Activated T-cell treated with anti-CD3 and anti-CD28 coated beads for 24 hours (primary cell): ENCODE results near the gene HIVEP3.

Source experiments
- DNase-seq: peaks from one replicate; pipeline ENCODE4 v3.0.0-alpha.2; 2020; ENCODE audit warnings: low read depth

HIVEP3 gene

GRCh38 chr1:41611068-41611931 is 307.4 kb downstream of the HIVEP3 start:
- no peak for DNase-seq

GRCh38 chr1:41610361-41610760 is 308.4 kb downstream of the HIVEP3 start:
- DNase-seq, result no peak

GRCh38 chr1:41609166-41609883 is 309.4 kb downstream of the HIVEP3 start:
- no peak for DNase-seq

- no peak for DNase-seq
Observed at GRCh38 chr1:41608211-41608610, 310.5 kb downstream of the HIVEP3 start.

- no peak for DNase-seq
Observed at GRCh38 chr1:41607808-41608207, 310.9 kb downstream of the HIVEP3 start.

- no peak for DNase-seq
Observed at GRCh38 chr1:41599912-41600311, 318.8 kb downstream of the HIVEP3 start.

GRCh38 chr1:41598325-41598724 is 320.4 kb downstream of the HIVEP3 start:
- DNase-seq, result no peak

- DNase-seq, result no peak
Observed at GRCh38 chr1:41592451-41593125, 326.1 kb downstream of the HIVEP3 start.

GRCh38 chr1:41591891-41592290 is 326.8 kb downstream of the HIVEP3 start:
- no peak for DNase-seq

GRCh38 chr1:41590331-41590730 is 328.4 kb downstream of the HIVEP3 start:
- no peak for DNase-seq

GRCh38 chr1:41589395-41589794 is 329.3 kb downstream of the HIVEP3 start:
- DNase-seq, result no peak

GRCh38 chr1:41588334-41588875 is 330.3 kb downstream of the HIVEP3 start:
- no peak for DNase-seq

- no peak for DNase-seq
Observed at GRCh38 chr1:41587791-41588190, 330.9 kb downstream of the HIVEP3 start.

- no peak for DNase-seq
Observed at GRCh38 chr1:41586230-41586629, 332.5 kb downstream of the HIVEP3 start.

- no peak for DNase-seq
Observed at GRCh38 chr1:41583658-41584547, 334.8 kb downstream of the HIVEP3 start.

GRCh38 chr1:41582851-41583657 is 335.7 kb downstream of the HIVEP3 start:
- DNase-seq, result no peak

- no peak for DNase-seq
Observed at GRCh38 chr1:41582351-41582750, 336.4 kb downstream of the HIVEP3 start.

GRCh38 chr1:41582004-41582325 is 336.8 kb downstream of the HIVEP3 start:
- DNase-seq, result no peak

- no peak for DNase-seq
Observed at GRCh38 chr1:41581216-41582003, 337.3 kb downstream of the HIVEP3 start.
